HG03066 (cell line): Measurements from ENCODE around the gene RLN3.

Experiments
- ATAC-seq: cut with Tn5 transposase; IDR thresholded peaks from one replicate; pipeline ENCODE4 v1.9.1; 2021; ENCODE audit warnings: low read depth; ENCODE audit not compliant: unreplicated experiment

Gene RLN3

DNA sequence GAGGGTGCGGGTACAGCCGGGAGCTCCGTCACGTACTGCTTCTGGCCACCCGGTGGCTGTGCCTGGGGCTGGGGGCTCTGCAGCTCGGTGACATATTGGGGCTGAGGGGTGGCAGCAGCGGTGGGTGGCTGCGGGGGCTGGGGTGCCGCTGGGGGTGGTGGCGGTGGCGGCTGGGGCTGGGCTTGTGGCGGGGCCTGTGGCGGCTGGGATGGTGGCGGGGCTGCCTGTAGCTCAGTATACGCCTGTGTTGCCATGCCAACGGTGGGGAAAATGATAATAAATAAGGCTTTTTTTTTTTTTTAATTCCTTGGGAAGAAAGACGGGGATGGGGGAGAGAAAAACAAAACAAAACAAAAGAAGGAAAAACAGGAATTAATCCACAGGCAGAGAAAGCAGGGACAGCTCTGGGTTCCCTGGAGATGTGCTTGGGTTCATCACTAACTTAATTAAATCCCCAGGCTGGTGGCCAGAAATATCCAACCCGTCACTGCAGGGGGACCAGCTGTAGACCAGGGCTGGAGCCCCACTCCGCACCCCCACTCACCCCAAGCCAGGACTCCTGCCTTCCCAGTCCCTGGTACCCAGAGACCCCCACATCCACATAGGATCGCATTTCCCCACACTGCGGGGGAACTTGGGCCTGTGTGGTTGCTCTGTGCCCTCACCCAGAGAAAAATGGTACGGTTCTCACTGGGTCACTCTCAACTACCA is 34.2 kb upstream of the RLN3 start:
- ATAC-seq, result no peak

DNA sequence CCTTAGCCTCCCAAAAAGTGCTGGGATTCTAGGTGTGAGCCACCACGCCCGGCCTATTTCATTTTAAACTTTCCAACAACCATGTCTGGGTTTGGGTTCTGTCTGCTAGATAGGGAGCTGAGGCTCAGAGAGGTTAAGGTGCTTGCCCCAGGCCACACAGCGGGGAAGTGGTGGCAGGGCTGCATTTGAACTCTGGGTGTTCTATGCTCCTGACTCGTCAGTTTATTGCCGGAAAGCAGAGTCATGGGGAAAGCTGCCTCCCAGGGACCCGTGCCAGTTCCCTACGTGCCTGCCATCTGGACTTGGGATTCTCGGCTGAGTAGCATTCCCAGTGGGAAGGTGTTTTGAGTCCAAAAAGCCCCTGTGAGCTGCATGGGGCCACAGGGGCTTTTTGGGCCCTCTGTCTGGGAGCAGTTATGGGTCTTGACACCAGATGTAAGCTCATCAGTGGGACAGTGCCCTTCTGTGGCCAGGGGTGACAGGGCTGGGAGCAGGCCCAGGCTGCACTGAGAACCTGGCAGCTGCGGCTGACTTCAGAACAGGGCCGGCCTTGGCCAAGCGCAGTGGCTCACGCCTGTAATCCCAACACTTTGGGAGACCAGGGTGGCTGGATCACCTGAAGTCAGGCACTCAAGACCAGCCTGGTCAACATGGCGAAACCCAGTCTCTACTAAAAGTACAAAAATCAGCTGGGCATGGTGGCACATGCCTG is 32.8 kb upstream of the RLN3 start:
- no peak for ATAC-seq

DNA sequence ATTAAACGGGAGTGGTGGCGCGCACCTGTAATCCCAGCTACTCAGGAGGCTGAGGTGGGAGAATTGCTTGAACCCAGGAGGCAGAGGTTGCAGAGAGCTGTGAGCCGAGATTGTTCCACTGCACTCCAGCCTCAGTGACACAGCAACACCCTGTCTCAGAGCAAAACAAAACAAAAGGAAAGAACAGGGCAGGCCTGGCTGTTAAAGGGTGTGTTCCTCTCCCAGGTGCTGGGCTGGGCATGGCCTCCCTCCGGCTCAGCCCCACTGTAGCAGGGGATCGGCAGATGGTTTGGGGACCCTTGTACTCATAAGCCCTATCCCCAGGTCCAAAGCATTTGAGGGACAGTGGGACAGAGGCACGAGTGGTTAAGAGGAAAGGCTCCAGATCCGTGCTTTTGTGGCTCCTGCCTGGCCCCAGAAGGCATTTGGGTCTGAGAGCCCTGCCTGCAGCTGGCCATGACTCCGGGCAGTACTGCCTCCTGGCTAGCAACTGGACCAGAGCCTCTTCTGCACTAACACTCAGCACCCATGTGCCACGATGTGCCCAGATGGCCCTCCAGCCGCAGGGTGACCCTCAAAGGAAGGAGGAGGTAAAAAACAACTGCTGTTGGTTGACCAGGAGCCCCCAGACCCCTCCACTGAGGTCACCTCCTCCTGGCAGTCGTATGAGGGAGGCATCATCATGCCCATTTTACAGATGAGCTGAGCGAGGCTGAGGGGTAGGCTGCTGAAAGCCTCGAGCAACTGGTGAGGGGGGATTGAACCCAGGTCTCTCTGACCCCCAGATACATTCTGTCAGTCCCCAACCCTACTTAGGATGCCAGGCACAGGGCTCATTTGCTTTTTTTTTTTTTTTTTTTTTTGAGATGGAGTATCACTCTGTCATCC is 31.8 kb upstream of the RLN3 start:
- ATAC-seq, result no peak

DNA sequence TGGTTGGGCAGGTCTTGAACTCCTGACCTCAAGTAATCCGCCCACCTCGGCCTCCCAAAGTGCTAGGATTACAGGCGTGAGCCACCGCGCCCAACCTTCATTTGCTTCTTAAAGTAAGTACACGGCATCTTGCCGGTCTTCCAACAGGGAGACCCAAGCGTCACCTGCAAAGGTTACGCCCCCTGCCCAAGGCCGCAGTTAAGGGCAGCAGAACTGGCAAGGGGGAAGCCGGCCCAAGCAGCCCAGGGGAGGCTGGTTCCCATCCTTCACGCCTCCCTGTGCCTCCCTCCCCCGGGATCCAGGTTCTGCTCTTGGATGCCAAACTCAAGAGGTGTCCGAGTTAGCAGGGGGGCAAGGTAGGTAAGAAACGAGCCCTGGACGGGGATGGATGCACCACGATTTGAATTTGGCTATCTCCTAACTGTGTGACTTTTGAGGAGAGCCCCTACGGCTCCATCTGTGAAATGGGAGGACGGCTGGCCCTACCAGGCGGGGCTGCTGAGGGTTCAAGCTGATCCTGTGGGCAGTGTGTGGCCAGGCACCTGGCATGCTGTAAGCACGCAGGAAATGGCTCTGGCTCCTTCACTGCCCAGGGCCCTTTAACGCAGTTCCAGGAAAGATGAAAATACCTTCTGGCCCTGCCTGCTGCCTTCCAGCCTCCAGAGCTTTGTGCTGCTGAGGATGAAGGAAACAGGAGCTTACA is 30.9 kb upstream of the RLN3 start:
- ATAC-seq, result no peak

DNA sequence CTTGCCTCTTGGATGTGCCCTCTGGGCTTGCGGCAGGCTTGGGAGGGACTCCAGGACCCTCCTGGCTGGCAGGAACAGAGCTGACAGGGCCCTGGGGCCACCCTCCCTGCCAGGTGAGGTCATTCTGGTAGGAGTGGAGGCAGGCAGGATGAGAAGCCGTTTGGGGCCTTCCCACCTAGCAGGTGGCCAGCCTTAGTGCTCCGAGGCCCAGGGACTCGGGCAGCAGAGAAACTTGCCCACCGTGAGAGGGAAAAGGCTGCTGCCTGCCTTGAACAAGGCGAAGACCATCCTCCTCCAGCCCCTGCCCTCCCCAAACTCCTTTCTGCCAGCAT is 30.4 kb upstream of the RLN3 start:
- ATAC-seq, result no peak

DNA sequence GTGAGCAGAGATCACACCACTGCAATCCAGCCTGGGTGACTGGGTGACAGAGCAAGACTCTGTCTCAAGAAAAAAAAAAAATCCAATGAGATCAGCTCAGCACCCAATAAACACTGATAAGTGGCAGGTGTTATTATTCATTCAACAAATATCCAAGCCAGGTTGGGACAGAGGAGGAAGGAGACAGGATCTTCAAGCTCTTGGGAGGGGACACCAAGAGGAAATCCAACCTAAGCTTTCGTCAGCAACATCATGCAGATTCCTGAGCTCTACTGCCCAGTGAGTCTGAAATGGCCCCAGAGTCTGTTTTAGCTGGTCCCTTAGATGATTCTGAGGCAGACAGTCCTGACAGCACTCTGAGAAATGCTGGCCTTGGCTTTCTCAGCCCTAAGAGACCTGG is 29.5 kb upstream of the RLN3 start:
- no peak for ATAC-seq

DNA sequence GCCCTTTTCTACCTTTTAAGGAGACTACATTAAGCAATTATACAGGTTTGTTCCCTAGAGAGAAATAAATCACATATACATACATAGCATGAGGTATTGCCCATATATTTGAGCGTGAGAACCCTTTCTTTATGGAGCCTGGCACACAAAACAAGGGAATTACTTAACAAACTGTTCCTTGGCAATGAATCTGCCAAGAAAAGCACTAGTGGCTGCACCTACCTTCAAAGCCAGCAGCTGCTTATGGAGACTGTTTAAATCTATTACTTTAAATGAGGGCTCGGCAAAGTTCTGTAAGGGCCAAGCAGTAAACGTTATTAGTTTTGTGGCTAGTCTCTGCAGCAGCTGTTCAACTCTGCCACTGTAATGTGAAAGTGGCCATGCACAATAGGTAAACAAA is 28.9 kb upstream of the RLN3 start:
- ATAC-seq, result no peak

DNA sequence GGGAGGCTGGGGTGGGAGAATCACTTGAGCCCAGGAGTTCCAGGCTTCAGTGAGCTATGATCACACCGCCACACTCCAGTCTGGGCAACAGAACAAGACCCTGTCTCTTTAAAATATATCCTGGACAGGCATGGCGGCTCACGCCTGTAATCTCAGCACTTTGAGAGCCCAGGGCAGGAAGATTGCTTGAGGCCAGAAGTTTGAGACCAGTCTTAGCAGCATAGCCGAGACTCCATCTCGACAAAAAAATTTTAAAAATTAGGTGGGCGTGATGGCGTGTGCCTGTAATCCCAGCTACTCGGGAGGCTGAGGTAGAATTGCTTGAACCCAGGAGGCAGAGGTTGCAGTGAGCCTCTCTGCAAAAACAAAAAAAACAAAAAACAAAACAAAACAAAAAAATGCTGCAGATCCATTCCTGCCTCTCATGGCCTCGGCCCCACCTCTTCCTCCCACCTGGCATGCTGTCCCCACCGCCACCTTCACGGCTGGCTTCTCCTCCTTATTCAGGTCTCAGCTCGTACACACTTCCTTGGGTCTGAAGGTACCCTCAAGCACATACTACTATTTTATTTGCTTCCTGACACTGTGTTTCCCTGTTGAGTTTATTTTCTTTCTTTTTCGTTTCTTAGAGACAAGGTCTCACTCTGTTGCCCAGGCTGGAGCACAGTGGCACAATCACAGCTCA is 27.1 kb upstream of the RLN3 start:
- ATAC-seq, result no peak

DNA sequence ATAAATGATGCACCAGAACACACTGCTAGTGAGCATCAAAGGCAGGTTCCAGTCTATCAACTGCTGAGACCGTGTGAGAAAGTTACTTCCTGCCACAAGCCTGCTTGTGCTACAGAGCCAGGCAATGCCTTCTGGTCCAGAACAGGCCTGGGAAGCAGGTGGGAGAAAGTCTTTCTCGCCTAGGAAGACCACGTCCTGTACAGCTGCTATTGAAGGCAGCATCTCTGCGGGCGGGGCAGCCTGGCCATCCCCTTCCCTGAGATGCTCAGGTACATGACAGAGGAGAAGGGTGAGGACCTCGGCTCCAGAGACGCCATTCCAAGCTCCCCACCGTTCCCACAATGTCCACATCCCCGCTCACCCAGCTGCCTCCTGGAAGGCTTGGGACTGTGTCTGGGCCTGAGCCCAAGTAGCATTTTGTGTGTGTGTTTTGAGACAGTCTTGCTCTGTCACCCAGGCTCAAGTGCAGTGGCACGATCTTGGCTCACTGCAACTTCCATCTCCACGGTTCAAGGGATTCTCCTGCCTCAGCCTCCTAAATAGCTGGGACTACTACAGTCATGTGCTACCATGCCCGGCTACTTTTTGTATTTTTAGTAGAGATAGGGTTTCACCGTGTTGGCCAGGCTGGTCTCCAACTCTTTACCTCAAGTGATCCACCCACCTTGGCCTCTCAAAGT is 25.2 kb upstream of the RLN3 start:
- no peak for ATAC-seq

DNA sequence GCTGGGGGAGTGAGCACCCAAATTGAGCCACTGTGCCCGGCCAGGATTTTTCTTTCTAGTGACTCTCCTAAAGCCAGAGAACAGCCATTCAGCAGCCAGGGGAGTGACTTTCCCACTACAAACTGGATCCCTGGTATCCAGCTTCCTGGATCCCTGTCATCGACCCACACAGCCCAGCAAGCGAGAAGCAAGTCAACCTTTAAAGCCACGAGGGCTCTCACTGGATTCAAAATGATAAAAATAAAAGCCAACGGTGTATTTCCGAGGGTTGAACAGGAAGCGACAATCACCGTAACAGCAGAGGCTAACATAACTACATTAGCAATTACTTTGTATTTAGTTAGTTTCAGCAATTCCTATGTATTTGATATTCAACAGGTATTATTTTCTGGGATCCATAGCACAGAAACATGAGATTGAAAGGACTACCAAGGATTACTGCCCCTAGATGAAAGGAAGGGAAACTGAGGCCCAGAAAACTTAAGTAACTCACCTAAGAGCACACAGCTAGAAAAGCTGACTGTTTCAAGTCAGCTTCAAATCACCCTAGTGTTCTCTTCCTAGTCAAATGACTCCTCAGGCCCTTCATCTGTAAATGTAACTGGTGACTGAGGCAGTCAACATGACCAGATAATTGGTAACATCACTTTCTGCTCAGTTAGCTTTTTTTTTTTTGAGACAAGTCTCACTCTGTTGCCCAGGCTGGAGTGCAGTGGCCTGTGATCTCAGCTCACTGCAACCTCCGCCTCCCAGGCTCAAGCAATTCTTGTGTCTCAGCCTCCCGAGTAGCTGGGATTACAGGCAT is 24.5 kb upstream of the RLN3 start:
- ATAC-seq, result no peak

DNA sequence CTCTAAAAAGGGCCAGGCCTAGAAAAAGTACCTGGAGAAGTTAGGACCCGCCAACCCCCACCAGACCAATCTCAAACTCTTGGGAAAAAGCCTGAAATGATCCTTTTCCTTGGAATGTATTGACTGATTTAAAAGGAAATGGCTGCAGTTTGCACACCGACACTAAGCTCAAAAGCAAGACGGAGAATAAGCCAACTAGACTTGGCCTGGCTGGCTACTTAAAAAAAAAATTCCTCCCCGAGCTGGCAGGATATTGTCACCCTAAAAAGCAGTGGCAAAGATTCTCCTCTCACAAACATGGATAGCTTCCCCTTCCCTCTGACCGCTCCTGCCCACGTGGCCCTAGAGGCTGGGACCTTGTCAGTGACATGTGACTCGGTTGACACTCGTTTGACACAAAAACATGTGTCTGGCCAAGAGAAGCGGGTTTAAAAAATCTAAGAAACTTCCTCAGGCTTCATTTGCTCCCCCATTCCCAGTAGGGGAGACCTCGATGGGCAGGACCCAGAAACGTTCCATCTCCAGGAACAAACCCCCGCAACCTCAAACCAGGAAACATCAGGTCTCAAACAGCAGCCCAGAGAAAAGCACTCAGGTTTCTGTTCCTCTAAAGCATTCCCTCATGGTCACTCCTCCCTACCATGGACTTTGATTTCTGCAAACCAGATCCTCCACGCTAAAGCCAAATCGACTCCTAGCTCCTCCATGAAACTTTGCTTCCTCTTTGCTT is 23.2 kb upstream of the RLN3 start:
- ATAC-seq, result no peak

DNA sequence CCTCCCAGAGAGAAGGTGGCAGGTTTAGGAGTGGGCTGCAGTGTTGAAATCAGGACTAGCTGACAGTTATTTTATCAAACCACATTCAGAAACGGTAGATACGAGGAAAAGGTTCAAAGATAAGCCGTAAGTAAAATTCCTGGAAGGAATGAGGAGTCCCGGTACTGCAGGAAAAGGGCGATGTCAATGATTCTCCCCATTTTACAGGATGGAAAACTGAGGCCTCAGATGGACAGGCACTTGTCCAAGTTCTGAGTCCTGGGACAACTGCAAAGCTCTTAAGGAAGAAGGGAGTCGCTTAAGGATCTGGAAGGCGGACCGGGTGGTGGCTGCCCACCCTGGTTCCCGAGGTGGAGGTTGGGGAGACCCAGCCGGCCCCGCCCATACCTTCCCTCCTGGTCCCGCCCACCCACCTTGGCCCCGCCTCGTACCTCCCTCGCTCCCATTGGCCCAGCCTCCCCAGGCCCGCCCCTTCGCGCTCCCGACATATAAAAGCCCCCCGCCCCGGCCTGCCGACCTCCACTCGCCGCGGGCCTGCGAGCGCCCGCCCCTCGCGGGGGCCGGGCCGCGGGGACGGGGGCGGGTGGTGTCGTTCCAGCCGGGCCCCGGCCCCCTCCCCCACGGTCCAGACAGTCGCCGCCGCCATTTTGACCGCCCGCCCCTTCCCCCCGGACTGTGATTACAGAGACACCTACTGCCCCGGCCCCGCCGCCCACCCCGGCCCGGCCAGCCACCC is 22.4 kb upstream of the RLN3 start:
- peak; percentile 29 for ATAC-seq

DNA sequence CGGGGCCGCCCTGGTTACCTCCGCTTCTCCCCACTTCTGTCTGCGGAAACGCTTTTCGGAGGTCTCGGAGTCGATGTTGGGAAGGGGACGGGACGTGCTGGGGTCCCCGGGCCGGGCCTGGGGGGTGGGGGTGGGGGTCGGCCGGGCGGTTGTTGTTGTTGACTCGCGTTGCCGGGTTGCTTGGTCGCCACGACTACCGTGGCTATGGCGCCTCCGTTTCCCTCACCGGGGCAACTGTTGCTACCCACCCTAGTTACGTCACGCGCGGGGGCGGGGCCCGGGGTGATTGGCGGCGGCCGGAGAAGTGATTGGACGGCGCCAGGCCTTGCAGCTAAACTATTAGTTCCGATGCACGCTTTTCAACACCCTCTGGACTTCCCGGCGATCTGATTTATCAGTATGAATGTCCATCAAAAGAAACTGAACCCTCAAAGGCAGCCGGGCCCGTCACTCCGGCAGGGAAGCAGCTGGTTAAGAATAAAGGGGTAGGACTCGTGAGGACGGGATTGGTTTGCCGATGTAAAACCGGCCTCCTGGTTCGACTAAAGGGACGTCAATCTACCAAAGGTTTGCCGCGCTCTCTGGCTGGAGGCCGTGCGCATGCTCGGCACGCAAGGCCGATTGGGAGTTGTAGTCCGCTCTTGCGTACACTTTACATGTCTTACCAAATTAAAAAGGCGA is 21.7 kb upstream of the RLN3 start, which contains the start of gene RFX1:
RFX1 (minus strand) TSS at position 236 of the 681 bp plus-strand sequence. CDS start 12,477 bp downstream, outside the sequence.
- ATAC-seq, result peak; percentile 69

DNA sequence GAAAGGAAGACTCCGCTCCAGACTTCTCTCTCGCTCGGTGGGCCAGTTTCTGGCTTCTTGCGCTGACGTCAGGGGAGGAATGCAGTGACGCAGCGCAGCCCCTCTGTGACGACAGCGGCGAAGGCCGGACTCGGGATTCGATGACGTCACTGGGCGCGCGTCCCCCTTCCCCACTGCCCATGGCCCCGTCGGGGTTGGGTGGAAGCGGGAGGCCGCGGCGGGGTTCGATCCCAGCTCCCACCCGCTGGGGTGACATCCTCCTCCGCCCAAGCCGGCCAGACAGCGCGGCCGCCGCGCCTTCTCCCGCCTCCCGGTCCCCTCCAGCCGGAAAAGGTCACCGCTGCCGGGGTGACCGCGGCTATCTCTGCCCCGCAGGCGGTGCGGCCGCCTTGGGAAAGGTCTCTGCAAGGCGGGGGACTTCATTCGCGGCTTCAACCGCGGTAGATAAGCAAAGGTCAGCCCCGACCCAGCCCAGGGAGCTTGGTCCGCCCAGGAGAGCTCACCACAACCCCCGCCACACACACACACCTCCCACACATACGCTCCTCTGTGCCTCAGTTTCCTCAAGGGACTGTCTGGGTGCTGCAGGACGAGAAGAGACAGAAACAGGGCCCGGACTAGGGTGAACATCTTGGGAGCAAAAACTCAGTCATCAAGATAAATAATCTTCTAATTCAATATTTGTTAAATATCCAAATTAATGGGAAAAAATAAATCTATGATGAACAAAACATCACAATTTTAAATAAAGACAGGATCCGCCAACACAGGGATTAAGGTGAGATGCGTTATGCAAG is 21.0 kb upstream of the RLN3 start:
- peak; percentile 25 for ATAC-seq

DNA sequence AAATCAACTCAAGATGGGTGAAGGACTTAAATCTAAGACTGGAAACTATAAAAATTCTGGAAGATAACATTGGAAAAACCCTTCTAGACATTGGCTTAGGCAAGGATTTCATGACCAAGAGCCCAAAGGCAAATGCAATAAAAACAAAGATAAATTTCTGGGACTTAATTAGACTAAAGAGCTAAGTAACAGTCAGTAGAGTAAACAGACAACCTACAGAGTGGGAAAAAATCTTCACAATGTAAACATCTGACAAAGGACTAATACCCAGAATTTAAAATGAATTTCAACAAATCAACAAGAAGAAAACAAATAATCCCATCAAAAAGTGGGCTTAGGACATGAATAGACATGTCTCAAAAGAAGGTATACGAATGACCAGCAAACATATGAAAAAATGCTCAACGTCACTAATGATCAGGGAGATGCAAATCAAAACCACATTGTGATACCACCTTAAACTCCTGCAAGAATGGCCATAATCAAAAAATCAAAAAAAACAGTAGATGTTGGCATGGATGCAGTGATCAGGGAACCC is 15.5 kb upstream of the RLN3 start:
- no peak for ATAC-seq

DNA sequence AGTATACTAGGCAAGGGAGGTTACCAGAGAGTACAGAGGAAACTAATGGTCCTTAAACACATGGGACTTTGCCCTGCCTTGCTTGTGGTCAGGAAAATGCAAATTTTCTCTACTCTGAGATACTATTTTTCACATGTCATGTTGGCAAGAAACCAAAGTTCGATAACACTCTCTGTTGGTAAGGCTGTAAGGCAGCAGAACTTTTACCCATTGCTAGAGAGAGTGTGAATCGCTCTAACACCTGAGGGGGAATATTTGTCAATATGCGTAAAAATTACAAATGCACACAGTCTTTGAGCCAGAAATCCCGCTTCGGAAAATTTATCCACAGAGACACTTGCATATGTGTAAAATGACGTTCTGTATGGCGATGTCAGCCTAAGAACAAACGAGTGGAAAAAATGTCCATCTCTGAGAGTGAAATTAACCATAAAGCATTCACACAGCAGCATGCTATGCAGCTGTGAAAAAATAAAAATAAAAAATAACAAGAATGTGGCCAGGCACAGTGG is 12.4 kb upstream of the RLN3 start:
- peak; percentile 74 for ATAC-seq
